SK-N-DZ (cell line): Measurements from ENCODE around the gene THPO.

Experiments used
- DNase-seq: peaks from one replicate; pipeline ENCODE4 v3.0.0-alpha.2; 2015; ENCODE audit warnings: low spot score

THPO gene

GRCh38 chr3:184366619-184367289, 11.3 kb downstream of the THPO start:
- no peak for DNase-seq

GRCh38 chr3:184362668-184363546, 15.1 kb downstream of the THPO start:
- peak; percentile 99 for DNase-seq

- peak; percentile 54 for DNase-seq
These were observed 15.9 kb downstream of the THPO start for GRCh38 chr3:184361932-184362667.

- peak; percentile 74 for DNase-seq
These were observed 16.5 kb downstream of the THPO start, which contains the start of the genes CLCN2 and POLR2H for GRCh38 chr3:184361532-184361931. Gene CLCN2 (minus strand): TSS chr3:184361605. CDS start chr3:184361479, 126 bp downstream. Gene POLR2H (plus strand): TSS chr3:184361710. CDS start chr3:184363493, 1,783 bp downstream.

GRCh38 chr3:184360929-184361531, 17.0 kb downstream of the THPO start:
- DNase-seq = no peak

- no peak for DNase-seq
These were observed 17.7 kb downstream of the THPO start for GRCh38 chr3:184360070-184360928.

- DNase-seq = no peak
These were observed 18.4 kb downstream of the THPO start for GRCh38 chr3:184359610-184360009.

DNA sequence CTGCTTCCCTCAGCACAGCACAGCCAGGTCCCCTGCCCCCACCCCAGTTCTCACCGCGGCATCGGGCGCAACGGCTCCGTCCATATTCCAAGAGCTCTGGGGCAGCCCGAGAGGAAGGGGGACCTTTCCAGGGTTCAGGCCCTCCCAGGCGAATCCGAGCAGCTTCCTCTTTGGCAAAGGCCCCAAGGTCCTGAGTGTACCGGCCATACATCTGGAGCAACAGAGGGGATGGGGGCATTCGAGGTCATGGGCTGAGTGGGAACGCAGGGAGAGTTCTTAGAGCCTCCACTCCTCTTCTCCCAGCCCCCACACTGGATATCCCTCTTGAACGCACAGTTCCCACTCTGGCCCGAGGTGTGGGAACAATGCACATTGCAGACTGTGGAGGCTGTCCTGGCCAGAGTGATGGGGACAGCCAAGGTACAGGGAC, 19.1 kb downstream of the THPO start:
- no peak for DNase-seq

DNA sequence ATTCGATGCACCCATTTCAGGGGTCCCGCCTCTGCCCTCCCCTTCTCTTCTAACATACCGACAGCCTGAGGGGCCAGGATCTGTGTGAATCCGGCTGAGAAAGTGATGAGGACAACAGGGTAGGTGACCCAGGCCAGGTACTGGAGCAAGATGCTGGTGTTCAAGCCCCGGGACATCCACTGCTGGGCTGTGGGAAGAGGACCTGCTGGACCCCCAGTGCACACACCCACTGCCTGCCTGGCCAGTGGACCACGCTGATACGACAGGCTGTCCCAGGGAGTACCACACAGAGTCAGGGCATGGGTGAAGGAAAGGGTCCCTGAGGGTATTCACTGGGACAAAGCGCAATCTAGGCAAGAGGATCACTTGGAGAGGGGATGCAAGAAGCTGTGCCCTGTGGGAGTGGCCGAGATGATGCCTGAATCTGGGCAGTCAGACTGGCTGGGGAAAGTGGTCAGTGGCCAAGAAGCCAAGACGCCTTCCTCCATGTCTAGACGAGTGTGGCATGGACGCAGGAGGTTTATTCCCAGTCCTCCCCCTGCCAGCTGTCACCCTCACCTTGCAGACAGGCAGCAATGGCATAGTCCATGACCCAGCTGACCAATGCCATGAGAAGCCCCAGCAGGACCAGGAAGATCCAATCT, 19.8 kb downstream of the THPO start:
- no peak for DNase-seq

DNA sequence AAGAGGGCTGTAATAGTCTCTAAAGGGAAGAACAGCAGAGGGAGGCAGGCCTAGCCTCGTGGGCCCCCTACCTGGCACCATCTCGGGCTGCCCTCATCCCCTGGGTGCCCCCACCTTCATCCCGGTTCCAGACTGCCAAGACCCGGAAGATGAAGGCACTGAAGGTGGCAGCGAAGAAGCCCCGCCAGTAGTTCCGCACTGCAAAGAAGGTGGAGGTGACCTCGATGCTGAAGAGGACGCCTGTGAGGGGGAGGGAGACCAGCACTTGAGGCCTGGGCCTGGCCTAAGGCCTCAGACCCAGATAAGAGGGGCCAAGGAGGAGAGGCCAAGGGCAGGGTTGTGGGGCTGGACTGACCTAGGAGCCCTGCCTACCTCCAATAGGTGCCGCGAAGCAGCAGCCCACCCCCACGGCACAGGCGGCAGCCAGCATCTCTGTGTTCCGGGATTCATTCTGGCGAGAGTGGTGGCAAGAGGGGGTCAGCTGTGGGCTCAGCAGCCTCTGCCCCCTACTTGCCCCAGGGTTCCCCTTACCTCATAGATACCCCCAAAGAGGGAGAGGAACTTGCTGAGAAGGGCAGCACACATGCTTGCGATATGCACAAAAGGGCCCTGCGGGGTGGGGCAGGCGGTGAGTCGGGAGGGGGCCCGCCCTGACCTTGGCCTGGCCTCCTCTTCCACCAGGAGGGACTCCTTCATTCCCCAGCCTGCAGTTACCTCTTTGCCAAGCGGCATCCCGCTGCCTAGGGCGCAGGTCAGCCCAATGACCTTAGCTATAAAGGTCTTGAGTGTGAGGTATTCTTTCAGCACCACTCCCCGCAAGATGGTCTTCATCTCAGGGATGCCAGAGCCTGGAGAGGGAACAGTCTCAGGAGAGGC, 20.5 kb downstream of the THPO start:
- no peak for DNase-seq

GRCh38 chr3:184355261-184356040, 22.6 kb downstream of the THPO start:
- DNase-seq = no peak

GRCh38 chr3:184354754-184355153, 23.3 kb downstream of the THPO start:
- DNase-seq = no peak

- no peak for DNase-seq
These were observed 23.8 kb downstream of the THPO start for GRCh38 chr3:184354121-184354728.

DNA sequence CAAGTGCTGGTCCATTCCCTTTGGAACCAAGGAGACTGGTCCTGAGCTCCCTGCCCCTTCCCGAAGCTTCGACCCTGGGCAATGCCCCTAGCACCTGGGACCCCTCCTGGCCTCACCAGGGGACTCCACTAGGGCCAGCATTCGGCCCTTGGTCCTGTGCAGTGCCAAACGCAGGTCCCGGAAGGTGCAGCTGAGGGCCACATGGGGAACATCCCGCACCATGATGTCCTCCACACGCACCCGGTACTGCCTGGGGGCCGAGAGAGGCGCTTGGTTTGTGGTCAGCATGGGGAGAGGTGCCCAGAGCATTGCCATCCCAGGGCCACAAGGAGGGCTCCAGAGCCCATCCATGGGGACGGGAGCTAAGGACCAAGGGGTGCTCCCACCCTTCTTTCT, 24.5 kb downstream of the THPO start:
- DNase-seq = no peak

DNA sequence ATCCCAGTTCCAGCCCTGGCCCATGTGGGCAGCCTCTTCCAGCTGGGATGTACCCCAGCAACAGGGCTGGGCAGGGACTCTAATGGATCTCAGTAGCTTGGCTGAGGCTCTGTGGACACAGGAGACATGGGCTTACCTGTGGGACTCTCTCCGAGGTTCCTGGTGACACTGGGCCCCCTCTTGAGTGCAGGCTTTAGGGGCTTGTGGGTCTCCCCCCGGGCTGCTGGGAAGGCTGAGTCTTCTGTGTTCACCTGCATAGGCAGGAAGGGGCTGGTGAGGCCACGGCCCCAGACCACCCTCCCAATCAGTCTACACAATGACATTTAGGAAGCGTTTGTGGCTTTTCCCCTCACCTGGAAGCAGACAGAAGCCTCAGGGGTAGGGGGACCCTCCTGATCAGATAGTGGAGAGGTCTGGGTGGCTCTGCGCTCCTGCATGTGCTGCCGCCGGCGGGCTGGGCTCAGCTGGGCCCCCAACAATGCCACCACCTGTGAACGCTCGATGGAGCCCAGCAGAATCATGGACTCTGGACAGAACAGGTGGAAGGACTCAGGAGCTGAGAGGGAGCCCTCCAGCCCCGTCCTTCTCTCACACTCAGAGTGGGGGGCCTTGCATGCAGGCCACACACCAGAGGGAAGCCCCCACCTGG, 25.0 kb downstream of the THPO start:
- no peak for DNase-seq

- DNase-seq = no peak
These were observed 25.7 kb downstream of the THPO start for GRCh38 chr3:184352149-184352785.
